Measurements from ENCODE around the gene C1orf174. TPM values are rescaled to one million over a fixed set of nuclear protein-coding genes. Genes with fewer than 3 reads are reported as not detected.

C1orf174 gene
- 10 to 100 TPM; 17.6 to 24.9 (median 18.1) TPM for total RNA-seq

DNA sequence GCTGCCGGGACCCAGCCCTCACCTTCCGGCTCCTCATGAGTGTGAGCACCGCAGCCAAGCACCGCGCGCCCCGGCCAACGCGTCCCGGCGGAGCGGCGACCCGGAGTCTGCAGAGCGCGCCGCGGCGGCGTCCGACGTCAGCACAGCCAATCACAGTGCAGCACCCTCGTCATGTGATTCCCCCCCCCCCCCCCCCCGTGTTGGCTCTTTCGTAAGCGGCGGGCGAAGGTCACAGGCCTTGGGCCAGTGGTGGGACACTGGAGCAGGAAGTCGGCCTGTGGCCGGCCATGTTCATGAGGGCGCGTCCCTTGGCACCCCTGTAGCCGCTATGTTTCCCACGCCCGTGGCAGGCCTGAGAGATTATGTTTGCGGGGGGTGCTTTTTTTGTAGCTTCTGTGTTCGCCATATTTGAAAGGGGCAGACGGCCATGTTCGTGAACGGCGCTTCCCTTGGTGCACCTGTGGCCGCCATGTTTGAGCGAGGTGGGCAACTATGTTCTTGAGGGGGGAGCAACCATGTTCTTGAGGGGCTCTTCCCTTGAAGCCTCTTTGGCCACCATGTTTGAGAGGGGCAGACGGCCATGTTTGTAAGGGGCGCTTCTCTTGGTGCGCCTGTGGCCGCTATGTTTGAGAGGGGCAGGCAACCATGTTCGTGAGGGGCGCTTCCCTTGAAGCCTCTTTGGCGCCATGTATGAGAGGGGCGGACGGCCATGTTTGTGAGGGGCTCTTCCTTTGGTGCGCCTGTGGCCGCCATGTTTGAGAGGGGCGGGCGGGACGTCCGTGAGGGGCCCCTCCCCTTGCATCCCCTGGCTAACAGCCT lies at the start of gene C1orf174:
Gene C1orf174, minus strand, starts transcription at position 123 of the 819 bp plus-strand sequence. Its CDS starts 86 bp downstream, at position 37.
- Histone ChIP-seq H3K4me1 (peaks cover 0 to 6% of the 10 kb centered on the region in 2 donors), H3K9me3 (peaks cover 12 to 16% of the 10 kb centered on the region in 2 donors), H3K27ac (peak within 1 kb of the TSS; percentile 89 to 94), H3K27me3 (no peaks in the 10 kb centered on the region), H3K36me3 (no peaks in the 10 kb centered on the region), H3K4me3 (peak within 1 kb of the TSS; percentile 82 to 95 (median 84))
- no peak for TF ChIP-seq POLR2A (IDR thresholded peaks at IDR 0.05)
- peak; percentile 45 to 85 (median 66) for TF ChIP-seq POLR2AphosphoS5 (IDR thresholded peaks at IDR 0.05)
- DNase-seq (ENCODE audit: low spot score in 2 of 2) = peak; percentile 93 to 97
- intact Hi-C loops (cut with DNase I; ENCODE audit: low total_unique reads) = no loop called here

DNA sequence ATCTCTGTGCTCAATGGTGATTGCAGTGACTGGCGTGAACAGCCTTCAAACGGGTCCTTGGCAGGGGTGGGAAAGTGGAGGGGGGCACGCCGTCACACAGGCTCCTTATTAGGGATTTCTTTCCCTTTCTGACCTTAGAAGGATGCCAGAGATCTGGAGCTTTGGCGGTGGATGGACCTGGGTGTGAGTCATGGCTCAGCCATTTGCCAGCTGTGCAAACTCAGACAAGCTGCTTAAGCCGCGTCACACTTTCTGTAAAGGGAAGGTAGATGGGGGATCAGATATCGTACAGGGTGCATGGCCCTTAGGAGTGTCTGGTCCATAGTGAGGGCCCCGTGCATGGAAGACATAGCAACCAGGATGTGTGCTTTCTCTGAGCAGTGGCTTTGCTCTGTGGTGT lies 48.3 kb upstream of the C1orf174 start:
- Histone ChIP-seq H3K36me3 (no peaks in the 10 kb centered on the region), H3K4me1 (no peaks in the 10 kb centered on the region), H3K4me3 (no peak overlapping the region), H3K27ac (no peak overlapping the region), H3K27me3 (peaks cover 0 to 38% of the 10 kb centered on the region in 2 donors), H3K9me3 (peaks cover 0 to 4% of the 10 kb centered on the region in 2 donors)
- intact Hi-C loops (cut with DNase I; ENCODE audit: low total_unique reads) = no loop called here
- TF ChIP-seq, protein P1, sequence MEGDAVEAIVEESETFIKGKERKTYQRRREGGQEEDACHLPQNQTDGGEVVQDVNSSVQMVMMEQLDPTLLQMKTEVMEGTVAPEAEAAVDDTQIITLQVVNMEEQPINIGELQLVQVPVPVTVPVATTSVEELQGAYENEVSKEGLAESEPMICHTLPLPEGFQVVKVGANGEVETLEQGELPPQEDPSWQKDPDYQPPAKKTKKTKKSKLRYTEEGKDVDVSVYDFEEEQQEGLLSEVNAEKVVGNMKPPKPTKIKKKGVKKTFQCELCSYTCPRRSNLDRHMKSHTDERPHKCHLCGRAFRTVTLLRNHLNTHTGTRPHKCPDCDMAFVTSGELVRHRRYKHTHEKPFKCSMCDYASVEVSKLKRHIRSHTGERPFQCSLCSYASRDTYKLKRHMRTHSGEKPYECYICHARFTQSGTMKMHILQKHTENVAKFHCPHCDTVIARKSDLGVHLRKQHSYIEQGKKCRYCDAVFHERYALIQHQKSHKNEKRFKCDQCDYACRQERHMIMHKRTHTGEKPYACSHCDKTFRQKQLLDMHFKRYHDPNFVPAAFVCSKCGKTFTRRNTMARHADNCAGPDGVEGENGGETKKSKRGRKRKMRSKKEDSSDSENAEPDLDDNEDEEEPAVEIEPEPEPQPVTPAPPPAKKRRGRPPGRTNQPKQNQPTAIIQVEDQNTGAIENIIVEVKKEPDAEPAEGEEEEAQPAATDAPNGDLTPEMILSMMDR (IDR thresholded peaks at IDR 0.05) = no peak
- TF ChIP-seq POLR2A (IDR thresholded peaks at IDR 0.05) = no peak
- DNase-seq (ENCODE audit: low spot score in 2 of 2) = no peak

DNA sequence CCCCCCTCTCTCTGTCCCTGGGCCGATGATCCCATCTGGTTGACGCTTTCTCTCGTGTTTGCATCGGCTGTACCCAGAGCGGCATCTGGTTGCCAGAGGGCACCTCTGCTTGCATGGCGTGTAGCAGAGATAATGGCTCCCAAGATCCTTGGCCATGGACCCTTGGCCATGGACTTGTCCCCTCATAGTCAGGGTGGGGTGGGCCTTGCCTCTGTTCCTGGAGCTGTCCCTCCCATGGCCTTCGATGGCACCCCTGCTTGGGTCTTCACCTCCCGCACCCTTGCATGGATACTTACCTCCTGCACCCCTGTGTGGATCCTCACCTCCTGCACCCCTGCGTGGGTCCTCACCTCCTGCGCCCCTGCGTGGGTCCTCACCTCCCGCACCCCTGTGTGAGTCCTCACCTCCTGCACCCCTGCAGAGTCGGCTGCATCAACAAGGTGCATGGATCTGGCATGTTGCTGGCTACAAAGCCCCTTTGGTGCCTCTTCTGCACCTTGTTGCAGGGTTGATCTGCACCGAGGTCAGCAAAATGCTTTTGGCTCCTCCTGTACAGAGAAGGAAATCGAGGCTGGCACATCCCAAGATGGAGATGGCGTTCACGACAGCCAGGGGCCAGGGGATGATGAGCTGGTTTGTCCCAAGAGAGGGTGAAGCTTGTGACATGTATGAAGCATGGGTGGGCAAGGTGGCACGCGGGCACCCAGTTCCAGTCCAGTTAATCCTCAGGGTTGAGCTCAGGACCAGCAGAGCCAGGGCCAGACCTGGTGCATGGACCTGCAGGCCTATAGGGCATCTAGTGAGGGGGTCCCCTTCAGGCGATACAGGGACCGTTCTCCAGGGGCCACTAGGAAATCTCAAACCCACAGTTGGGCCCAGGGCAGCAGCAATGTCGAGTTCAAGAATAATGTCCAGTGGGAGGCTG lies 46.1 kb upstream of the C1orf174 start:
- intact Hi-C loops (cut with DNase I; ENCODE audit: low total_unique reads) = no loop called here

DNA sequence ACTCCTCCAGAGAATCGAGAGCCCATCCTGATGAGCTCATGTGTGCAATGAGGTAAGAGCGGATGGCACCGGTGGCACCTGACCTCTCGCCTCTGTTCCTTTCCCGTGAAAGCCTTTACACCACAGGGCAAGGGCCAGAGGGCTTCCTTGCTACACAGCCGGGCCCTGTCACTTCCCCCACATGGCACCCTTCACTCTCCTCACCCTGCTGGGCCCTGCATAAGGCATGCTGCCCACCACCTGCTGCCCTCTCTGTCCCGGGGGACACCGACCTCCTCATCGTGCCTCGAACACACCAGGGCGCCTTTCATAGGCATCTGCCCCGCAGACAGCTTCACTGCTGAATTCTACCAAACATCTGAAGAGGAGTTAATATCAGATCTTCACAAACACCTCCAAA lies 45.1 kb upstream of the C1orf174 start:
- DNase-seq (ENCODE audit: low spot score in 2 of 2) = no peak
- H3K27ac ChIP-seq = no peak overlapping the region
- H3K9me3 ChIP-seq = peaks cover 0 to 4% of the 10 kb centered on the region in 2 donors
- TF ChIP-seq POLR2AphosphoS5 (IDR thresholded peaks at IDR 0.05) (no peak), POLR2A (IDR thresholded peaks at IDR 0.05) (no peak)
- TF ChIP-seq, protein P1 (IDR thresholded peaks at IDR 0.05) = no peak
- intact Hi-C loops (cut with DNase I; ENCODE audit: low total_unique reads) = no loop called here
- no peaks in the 10 kb centered on the region for H3K36me3 ChIP-seq
- H3K4me1 ChIP-seq = no peaks in the 10 kb centered on the region
- no peak overlapping the region for H3K4me3 ChIP-seq
- peaks cover 0 to 41% of the 10 kb centered on the region in 2 donors for H3K27me3 ChIP-seq

More for the DNA sequence above, 46.1 kb upstream of the C1orf174 start:
- H3K27me3 ChIP-seq = peaks cover 0 to 33% of the 10 kb centered on the region in 2 donors
- DNase-seq (ENCODE audit: low spot score in 2 of 2) = no peak
- no peaks in the 10 kb centered on the region for H3K36me3 ChIP-seq
- no peak overlapping the region for H3K4me3 ChIP-seq
- H3K27ac ChIP-seq = no peak overlapping the region
- TF ChIP-seq POLR2A (IDR thresholded peaks at IDR 0.05) = no peak
- TF ChIP-seq POLR2AphosphoS5 (IDR thresholded peaks at IDR 0.05) = no peak
- TF ChIP-seq, protein P1 (IDR thresholded peaks at IDR 0.05) = no peak
- no peaks in the 10 kb centered on the region for H3K4me1 ChIP-seq
- H3K9me3 ChIP-seq = peaks cover 0 to 4% of the 10 kb centered on the region in 2 donors

DNA sequence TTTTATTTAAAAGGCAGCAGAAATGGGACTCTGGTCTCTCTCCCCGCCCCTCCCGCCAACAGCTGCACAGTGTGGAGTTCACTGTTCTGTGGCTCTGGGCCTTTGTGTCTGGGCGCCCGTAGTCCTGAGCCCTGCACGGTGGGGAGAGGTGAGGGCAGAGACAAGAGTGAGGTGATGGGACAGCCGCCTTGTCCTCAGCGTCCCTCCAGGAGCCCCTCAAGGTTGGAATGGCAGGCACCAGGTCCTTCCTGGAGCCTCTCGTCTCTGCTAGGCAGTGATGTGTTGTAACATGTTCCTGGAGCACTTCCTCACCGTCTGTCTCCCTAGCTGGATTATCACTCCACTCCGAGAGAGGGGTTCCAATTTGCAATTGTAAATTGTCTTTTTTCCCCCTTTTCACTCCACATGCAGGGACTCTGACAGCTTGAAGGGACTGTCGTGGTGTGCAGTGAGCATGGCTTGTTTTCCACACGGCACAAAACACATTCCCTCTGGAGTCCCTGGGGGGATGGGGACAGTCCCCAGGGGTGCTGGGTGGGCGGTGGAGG lies 44.6 kb upstream of the C1orf174 start:
- Histone ChIP-seq H3K9me3 (peaks cover 0 to 2% of the 10 kb centered on the region in 2 donors), H3K4me3 (no peak overlapping the region), H3K27me3 (peaks cover 0 to 46% of the 10 kb centered on the region in 2 donors), H3K4me1 (no peaks in the 10 kb centered on the region), H3K36me3 (no peaks in the 10 kb centered on the region), H3K27ac (no peak overlapping the region)
- intact Hi-C loops (cut with DNase I; ENCODE audit: low total_unique reads) = no loop called here
- no peak for DNase-seq (ENCODE audit: low spot score in 2 of 2)
- TF ChIP-seq, protein P1 (IDR thresholded peaks at IDR 0.05) = no peak
